ENCODE measurements around the gene SPESP1.

The SPESP1 gene

GRCh38 chr15:68987676-68988075, 57.4 kb downstream of the SPESP1 start:
- Histone ChIP-seq H3K36me3 (ENCODE audit: control insufficient read depth, insufficient read depth, low read length) (no peaks in the 10 kb centered on the region), H3K9me3 (ENCODE audit: control insufficient read depth, low read length) (no peaks in the 10 kb centered on the region), H3K4me3 (ENCODE audit: insufficient read depth, low read depth, low read length) (no peak overlapping the region), H3K4me1 (ENCODE audit: control insufficient read depth, insufficient read depth, low read length) (peaks cover 2% of the 10 kb centered on the region), H3K27me3 (ENCODE audit: control insufficient read depth, insufficient read depth, low read length, poor library complexity, severe bottlenecking) (no peaks in the 10 kb centered on the region), H3K27ac (ENCODE audit: insufficient read depth, low read depth, low read length, poor library complexity, severe bottlenecking) (no peak overlapping the region)
- WGBS, 2 experiments = 43 to 47% methylated on average over 1 of the region's 1 CpG

- H3K4me3 ChIP-seq (ENCODE audit: insufficient read depth, low read depth, low read length) = no peak overlapping the region
- H3K9me3 ChIP-seq (ENCODE audit: control insufficient read depth, low read length) = no peaks in the 10 kb centered on the region
- no peaks in the 10 kb centered on the region for H3K36me3 ChIP-seq (ENCODE audit: control insufficient read depth, insufficient read depth, low read length)
- no peak overlapping the region for H3K27ac ChIP-seq (ENCODE audit: insufficient read depth, low read depth, low read length, poor library complexity, severe bottlenecking)
- 89 to 90% methylated on average over 2 of the region's 2 CpGs for whole genome bisulfite sequencing, 2 experiments
- peaks cover 2% of the 10 kb centered on the region for H3K4me1 ChIP-seq (ENCODE audit: control insufficient read depth, insufficient read depth, low read length)
- no peaks in the 10 kb centered on the region for H3K27me3 ChIP-seq (ENCODE audit: control insufficient read depth, insufficient read depth, low read length, poor library complexity, severe bottlenecking)
Measured at GRCh38 chr15:68989541-68990230, 59.4 kb downstream of the SPESP1 start.

GRCh38 chr15:68990231-68990991, 60.1 kb downstream of the SPESP1 start:
- H3K4me1 ChIP-seq (ENCODE audit: control insufficient read depth, insufficient read depth, low read length) = peaks cover 2% of the 10 kb centered on the region
- no peaks in the 10 kb centered on the region for H3K27me3 ChIP-seq (ENCODE audit: control insufficient read depth, insufficient read depth, low read length, poor library complexity, severe bottlenecking)
- 57 to 65% methylated on average over 7 of the region's 7 CpGs for WGBS, 2 experiments
- H3K4me3 ChIP-seq (ENCODE audit: insufficient read depth, low read depth, low read length) = no peak overlapping the region
- H3K27ac ChIP-seq (ENCODE audit: insufficient read depth, low read depth, low read length, poor library complexity, severe bottlenecking) = no peak overlapping the region
- H3K9me3 ChIP-seq (ENCODE audit: control insufficient read depth, low read length) = no peaks in the 10 kb centered on the region
- no peaks in the 10 kb centered on the region for H3K36me3 ChIP-seq (ENCODE audit: control insufficient read depth, insufficient read depth, low read length)

DNA sequence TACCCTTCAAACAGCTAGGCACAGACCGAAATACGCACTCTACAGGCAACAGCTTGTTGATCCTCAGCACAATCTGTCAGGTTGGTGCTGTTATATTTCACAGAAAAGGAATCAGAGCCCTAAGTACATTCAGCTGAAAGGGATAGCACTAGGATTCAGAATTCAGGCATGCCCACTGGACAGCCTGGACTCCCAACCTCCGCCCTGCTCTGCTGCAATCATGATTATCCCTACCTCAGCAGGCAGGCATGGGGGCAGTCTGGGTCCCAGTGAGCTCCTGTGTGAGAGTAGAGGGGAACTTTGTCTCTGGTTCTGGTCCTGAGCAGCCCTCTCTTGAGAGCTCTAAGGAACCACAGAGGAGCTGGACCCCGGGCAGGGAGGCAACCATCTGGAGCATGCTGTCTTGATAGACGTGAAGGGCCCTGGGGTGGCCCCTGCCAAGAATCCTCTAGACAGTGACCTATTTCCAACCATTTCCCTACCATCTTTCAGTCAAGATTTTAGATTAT, 60.7 kb downstream of the SPESP1 start:
- H3K27ac ChIP-seq (ENCODE audit: insufficient read depth, low read depth, low read length, poor library complexity, severe bottlenecking) = no peak overlapping the region
- H3K4me3 ChIP-seq (ENCODE audit: insufficient read depth, low read depth, low read length) = no peak overlapping the region
- no peaks in the 10 kb centered on the region for H3K27me3 ChIP-seq (ENCODE audit: control insufficient read depth, insufficient read depth, low read length, poor library complexity, severe bottlenecking)
- no peaks in the 10 kb centered on the region for H3K9me3 ChIP-seq (ENCODE audit: control insufficient read depth, low read length)
- H3K4me1 ChIP-seq (ENCODE audit: control insufficient read depth, insufficient read depth, low read length) = peaks cover 2% of the 10 kb centered on the region
- no peaks in the 10 kb centered on the region for H3K36me3 ChIP-seq (ENCODE audit: control insufficient read depth, insufficient read depth, low read length)
- 84 to 85% methylated on average over 5 of the region's 5 CpGs for WGBS, 2 experiments

GRCh38 chr15:68991723-68992122, 61.4 kb downstream of the SPESP1 start:
- Histone ChIP-seq H3K27ac (ENCODE audit: insufficient read depth, low read depth, low read length, poor library complexity, severe bottlenecking) (no peak overlapping the region), H3K4me3 (ENCODE audit: insufficient read depth, low read depth, low read length) (no peak overlapping the region), H3K4me1 (ENCODE audit: control insufficient read depth, insufficient read depth, low read length) (peaks cover 2% of the 10 kb centered on the region), H3K36me3 (ENCODE audit: control insufficient read depth, insufficient read depth, low read length) (no peaks in the 10 kb centered on the region), H3K9me3 (ENCODE audit: control insufficient read depth, low read length) (no peaks in the 10 kb centered on the region), H3K27me3 (ENCODE audit: control insufficient read depth, insufficient read depth, low read length, poor library complexity, severe bottlenecking) (no peaks in the 10 kb centered on the region)
- 91 to 93% methylated on average over 4 of the region's 4 CpGs for WGBS, 2 experiments

DNA sequence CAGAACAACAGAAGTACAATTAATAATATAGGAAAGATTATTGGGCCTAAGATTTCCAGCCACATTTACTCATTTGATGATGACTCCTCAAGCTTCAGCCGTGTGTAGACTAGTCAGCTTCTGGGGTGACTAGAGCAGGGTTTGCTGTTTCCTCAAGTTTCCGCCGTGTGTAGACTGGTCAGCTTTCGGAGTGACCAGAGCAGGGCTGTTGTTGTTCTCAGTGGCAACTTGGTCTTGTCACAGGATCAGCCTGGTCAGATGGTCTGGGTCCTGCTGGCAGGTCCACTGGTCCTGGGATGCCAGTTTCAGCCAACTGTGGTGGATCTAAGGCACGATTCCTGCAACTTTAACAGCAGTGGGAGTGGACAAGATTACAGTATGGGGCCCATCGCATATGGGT, 62.4 kb downstream of the SPESP1 start:
- Histone ChIP-seq H3K4me3 (ENCODE audit: insufficient read depth, low read depth, low read length) (no peak overlapping the region), H3K9me3 (ENCODE audit: control insufficient read depth, low read length) (no peaks in the 10 kb centered on the region), H3K4me1 (ENCODE audit: control insufficient read depth, insufficient read depth, low read length) (peaks cover 2% of the 10 kb centered on the region), H3K36me3 (ENCODE audit: control insufficient read depth, insufficient read depth, low read length) (no peaks in the 10 kb centered on the region), H3K27ac (ENCODE audit: insufficient read depth, low read depth, low read length, poor library complexity, severe bottlenecking) (no peak overlapping the region), H3K27me3 (ENCODE audit: control insufficient read depth, insufficient read depth, low read length, poor library complexity, severe bottlenecking) (no peaks in the 10 kb centered on the region)
- 95 to 96% methylated on average over 6 of the region's 6 CpGs for WGBS, 2 experiments

DNA sequence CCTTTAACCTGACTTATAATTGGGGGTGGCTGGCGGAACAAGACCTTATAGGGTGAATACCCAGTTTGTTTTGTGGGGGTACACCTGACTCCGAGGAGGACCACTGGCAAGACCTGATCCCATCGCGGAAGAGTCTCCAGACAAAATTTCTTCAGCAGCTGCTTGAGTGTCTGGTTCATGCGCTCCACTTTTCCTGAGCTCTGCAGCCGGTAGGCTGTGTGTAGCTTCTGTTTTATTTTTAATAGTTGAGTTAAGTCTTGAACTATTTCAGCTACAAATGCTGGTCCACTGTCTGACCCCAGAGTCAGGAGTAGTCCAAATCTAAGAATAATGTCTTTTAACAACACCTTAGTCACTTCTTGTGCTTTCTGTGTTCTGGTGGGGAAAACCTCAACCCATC, 63.0 kb downstream of the SPESP1 start:
- Histone ChIP-seq H3K27ac (ENCODE audit: insufficient read depth, low read depth, low read length, poor library complexity, severe bottlenecking) (no peak overlapping the region), H3K9me3 (ENCODE audit: control insufficient read depth, low read length) (no peaks in the 10 kb centered on the region), H3K36me3 (ENCODE audit: control insufficient read depth, insufficient read depth, low read length) (no peaks in the 10 kb centered on the region), H3K4me1 (ENCODE audit: control insufficient read depth, insufficient read depth, low read length) (peaks cover 4% of the 10 kb centered on the region), H3K4me3 (ENCODE audit: insufficient read depth, low read depth, low read length) (no peak overlapping the region), H3K27me3 (ENCODE audit: control insufficient read depth, insufficient read depth, low read length, poor library complexity, severe bottlenecking) (no peaks in the 10 kb centered on the region)
- WGBS, 2 experiments = 96 to 97% methylated on average over 6 of the region's 6 CpGs

GRCh38 chr15:68994149-68994548, 63.8 kb downstream of the SPESP1 start:
- Histone ChIP-seq H3K27me3 (ENCODE audit: control insufficient read depth, insufficient read depth, low read length, poor library complexity, severe bottlenecking) (no peaks in the 10 kb centered on the region), H3K4me1 (ENCODE audit: control insufficient read depth, insufficient read depth, low read length) (peaks cover 9% of the 10 kb centered on the region), H3K27ac (ENCODE audit: insufficient read depth, low read depth, low read length, poor library complexity, severe bottlenecking) (no peak overlapping the region), H3K4me3 (ENCODE audit: insufficient read depth, low read depth, low read length) (no peak overlapping the region), H3K9me3 (ENCODE audit: control insufficient read depth, low read length) (no peaks in the 10 kb centered on the region), H3K36me3 (ENCODE audit: control insufficient read depth, insufficient read depth, low read length) (no peaks in the 10 kb centered on the region)
- 95% methylated on average over 2 of the region's 2 CpGs for WGBS, 2 experiments

DNA sequence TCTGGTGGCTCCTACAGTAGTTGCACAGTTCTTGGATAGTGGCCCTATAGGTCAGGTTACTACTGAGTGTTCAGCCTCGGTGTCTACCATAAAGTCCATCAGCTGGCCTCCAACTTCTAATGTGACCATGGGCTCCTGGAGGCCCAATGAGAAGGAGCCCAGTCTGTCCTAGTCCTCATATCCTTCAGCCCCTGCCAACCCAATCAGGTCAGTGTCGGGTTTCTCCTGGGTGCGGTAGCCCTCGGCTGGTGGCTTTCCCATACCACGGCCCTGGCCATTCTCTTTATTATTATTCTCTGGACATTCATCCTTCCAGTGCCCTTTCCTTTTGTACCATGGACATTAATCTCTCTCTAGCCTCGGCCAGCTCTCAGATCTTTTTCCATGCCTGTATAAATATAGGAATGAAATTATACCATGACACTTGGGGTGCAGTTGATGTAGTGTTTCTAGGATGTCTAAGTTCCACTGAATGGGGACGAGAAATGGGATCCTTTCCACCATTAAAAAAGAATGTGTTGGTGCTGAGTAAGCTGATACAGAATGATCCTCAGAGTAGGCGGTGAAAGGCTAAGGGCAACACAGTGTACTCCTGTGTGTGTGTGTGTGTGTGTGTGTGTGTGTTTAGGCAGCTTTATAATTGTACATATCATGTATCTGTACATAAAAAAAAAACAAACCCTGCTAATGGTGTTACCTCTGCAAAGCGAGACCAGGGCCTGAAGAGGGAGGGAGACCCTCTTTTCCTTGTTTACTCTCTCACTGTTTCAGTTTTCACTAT, 64.8 kb downstream of the SPESP1 start:
- Histone ChIP-seq H3K27ac (ENCODE audit: insufficient read depth, low read depth, low read length, poor library complexity, severe bottlenecking) (no peak overlapping the region), H3K27me3 (ENCODE audit: control insufficient read depth, insufficient read depth, low read length, poor library complexity, severe bottlenecking) (no peaks in the 10 kb centered on the region), H3K4me3 (ENCODE audit: insufficient read depth, low read depth, low read length) (no peak overlapping the region), H3K36me3 (ENCODE audit: control insufficient read depth, insufficient read depth, low read length) (no peaks in the 10 kb centered on the region), H3K9me3 (ENCODE audit: control insufficient read depth, low read length) (no peaks in the 10 kb centered on the region), H3K4me1 (ENCODE audit: control insufficient read depth, insufficient read depth, low read length) (peaks cover 13% of the 10 kb centered on the region)
- 89 to 93% methylated on average over 8 of the region's 9 CpGs for WGBS, 2 experiments

Data from ectodermal cell (in vitro differentiated cells).